HFFc6 (cell line): Measurements from ENCODE around the gene PARD3B. TPM values are rescaled to one million over a fixed set of nuclear protein-coding genes. Genes with fewer than 3 reads are reported as not detected.

ENCODE experiments used
- DNase-seq: peaks from one replicate; pipeline ENCODE4 v3.0.0-alpha.2; 2018
- H3K27ac Mint-ChIP-seq: 2 replicates; pipeline ENCODE4 v1.8.0; 2020; ENCODE audit warnings: mild to moderate bottlenecking, mixed read lengths
- H3K27me3 Mint-ChIP-seq: 2 replicates; pipeline ENCODE4 v1.8.0; 2021; ENCODE audit warnings: mild to moderate bottlenecking, moderate library complexity, mixed read lengths; ENCODE audit not compliant: insufficient read depth
- H3K36me3 Mint-ChIP-seq: 2 replicates; pipeline ENCODE4 v1.8.0; 2021; ENCODE audit warnings: low read depth, mixed read lengths
- H3K4me1 Mint-ChIP-seq: 2 replicates; pipeline ENCODE4 v1.8.0; 2020; ENCODE audit warnings: low read depth, mixed read lengths
- H3K4me3 Mint-ChIP-seq: 2 replicates; pipeline ENCODE4 v1.8.0; 2020; ENCODE audit warnings: mild to moderate bottlenecking, moderate library complexity, mixed read lengths
- H3K9me3 Mint-ChIP-seq: 2 replicates; pipeline ENCODE4 v1.8.0; 2020; ENCODE audit warnings: mild to moderate bottlenecking, mixed read lengths
- CTCF ChIP-seq: fragments of 200-600 bp; sonication (generic); IDR thresholded peaks from 2 replicates; pipeline ENCODE4 v1.5.0; 2021; ENCODE audit warnings: antibody characterized with exemption, mild to moderate bottlenecking
- total RNA-seq, 6 experiments: library from RNA; stranded (reverse); fragmentation: NEBNext Ultra II Directional; extraction: Animal tissue kit (Norgen Biotek cat#: 25700); gene quantifications; 2 replicates in 1 of 6; 3 replicates in 5 of 6; pipeline ENCODE4 v1.2.3, GENCODE V29; 2021

PARD3B gene
- total RNA-seq, 6 experiments from 2014 or later = 14.0 to 22.4 (median 15.3) TPM

DNA sequence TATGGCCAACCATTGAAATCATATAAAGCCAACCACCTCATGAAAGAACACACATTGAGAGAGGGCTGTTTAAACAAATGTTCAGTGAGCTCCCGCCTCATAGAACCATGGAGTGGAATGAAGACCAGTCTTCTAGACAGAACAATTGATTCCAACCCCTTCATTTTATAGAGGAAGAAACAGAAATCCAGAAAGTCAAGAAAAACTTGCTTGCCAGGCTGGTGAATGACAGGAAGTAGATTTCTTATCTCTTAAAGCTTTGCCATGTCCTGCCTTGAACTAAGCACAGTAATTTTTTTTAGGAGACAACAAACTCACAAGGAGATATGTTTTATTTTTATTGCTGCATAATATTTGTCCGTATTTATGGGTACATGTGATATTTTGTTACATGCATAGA lies 1120.5 kb downstream of the PARD3B start:
- no peak for DNase-seq
- Mint-ChIP-seq H3K4me3 (no peak overlapping the region), H3K9me3 (no peaks in the 10 kb centered on the region), H3K36me3 (no peaks in the 10 kb centered on the region; the same call in 1 of the 2 replicates), H3K4me1 (peaks cover 8% of the 10 kb centered on the region), H3K27ac (no peak overlapping the region), H3K27me3 (no peaks in the 10 kb centered on the region; the same call in 1 of the 2 replicates)
- no peak for TF ChIP-seq CTCF
